CD4-positive, CD25-positive, alpha-beta regulatory T cell (primary cell): ENCODE measurements around the gene ITFG1. TPM values are rescaled to one million over a fixed set of nuclear protein-coding genes. Genes with fewer than 3 reads are reported as not detected.

Experiments
- ATAC-seq, 2 donors: fragments of 150-1000 bp; cut with Tn5 transposase; one replicate each; pipeline ENCODE4 v1.10.0; 2021; ENCODE audit warnings: low read depth in 2 of 2, moderate number of reproducible peaks in 2 of 2, moderate library complexity in 1 of 2
- DNase-seq, 3 donors: peaks; one replicate each; pipeline versions ENCODE4 v3.0.0 to v3.0.0-alpha.2; 2012 to 2022; ENCODE audit warnings: mixed read lengths in 1 of 3
- H3K27ac ChIP-seq: one replicate; pipeline ENCODE4 v1.7.0; 2013; ENCODE audit warnings: mild to moderate bottlenecking, low read length; ENCODE audit not compliant: insufficient read depth, poor library complexity, severe bottlenecking
- H3K27me3 ChIP-seq: one replicate; pipeline ENCODE4 v1.7.0; 2013; ENCODE audit warnings: low read length; ENCODE audit not compliant: control insufficient read depth, insufficient read depth
- H3K36me3 ChIP-seq: one replicate; pipeline ENCODE4 v1.7.0; 2013; ENCODE audit warnings: mild to moderate bottlenecking, low read length, moderate library complexity; ENCODE audit not compliant: control insufficient read depth, insufficient read depth
- H3K4me1 ChIP-seq: 2 replicates; pipeline ENCODE4 v1.7.0; 2013; ENCODE audit warnings: mild to moderate bottlenecking, low read length; ENCODE audit not compliant: insufficient read depth, control insufficient read depth, poor library complexity, severe bottlenecking
- H3K4me3 ChIP-seq: one replicate; pipeline ENCODE4 v1.7.0; 2013; ENCODE audit warnings: low read depth, mild to moderate bottlenecking, low read length, moderate library complexity
- H3K9me3 ChIP-seq, 2 experiments: 1 replicate in 1 of 2; 2 replicates in 1 of 2; pipeline ENCODE4 v1.7.0; 2013; ENCODE audit warnings: low read length in 2 of 2, mild to moderate bottlenecking in 1 of 2, moderate library complexity in 1 of 2; ENCODE audit not compliant: control insufficient read depth in 2 of 2
- H3K27ac Mint-ChIP-seq, 3 donors: one replicate each; pipeline ENCODE4 v1.8.0; 2020 to 2022; ENCODE audit warnings: mild to moderate bottlenecking in 3 of 3, mixed read lengths in 3 of 3, moderate library complexity in 2 of 3
- H3K27me3 Mint-ChIP-seq: one replicate; pipeline ENCODE4 v1.8.0; 2022; ENCODE audit warnings: mild to moderate bottlenecking, mixed read lengths
- H3K36me3 Mint-ChIP-seq: one replicate; pipeline ENCODE4 v1.8.0; 2020; ENCODE audit warnings: mixed read lengths
- H3K4me1 Mint-ChIP-seq, 4 donors: one replicate each; pipeline ENCODE4 v1.8.0; 2020 to 2022; ENCODE audit warnings: mixed read lengths in 4 of 4, mild to moderate bottlenecking in 1 of 4
- H3K4me3 Mint-ChIP-seq, 4 donors: one replicate each; pipeline ENCODE4 v1.8.0; 2020 to 2022; ENCODE audit warnings: mild to moderate bottlenecking in 4 of 4, mixed read lengths in 4 of 4, moderate library complexity in 3 of 4
- H3K9me3 Mint-ChIP-seq, 7 donors: one replicate each; pipeline ENCODE4 v1.8.0; 2020 to 2022; ENCODE audit warnings: mixed read lengths in 7 of 7, mild to moderate bottlenecking in 3 of 7, moderate library complexity in 2 of 7
- polyA plus RNA-seq, 4 donors: library from polyadenylated mRNA; unstranded; fragments of 300-500 nt; fragmentation: Illumina TruSeq; gene quantifications; one replicate each; pipeline ENCODE4 v1.2.3, GENCODE V29; 2021
- total RNA-seq: library from RNA; stranded (reverse); gene quantifications from one replicate; pipeline ENCODE4 v1.2.3, GENCODE V29; 2022

ITFG1 gene
- total and polyA plus RNA-seq, 5 donors from 2014 or later: 30.1 to 47.6 (median 35.9) TPM

DNA sequence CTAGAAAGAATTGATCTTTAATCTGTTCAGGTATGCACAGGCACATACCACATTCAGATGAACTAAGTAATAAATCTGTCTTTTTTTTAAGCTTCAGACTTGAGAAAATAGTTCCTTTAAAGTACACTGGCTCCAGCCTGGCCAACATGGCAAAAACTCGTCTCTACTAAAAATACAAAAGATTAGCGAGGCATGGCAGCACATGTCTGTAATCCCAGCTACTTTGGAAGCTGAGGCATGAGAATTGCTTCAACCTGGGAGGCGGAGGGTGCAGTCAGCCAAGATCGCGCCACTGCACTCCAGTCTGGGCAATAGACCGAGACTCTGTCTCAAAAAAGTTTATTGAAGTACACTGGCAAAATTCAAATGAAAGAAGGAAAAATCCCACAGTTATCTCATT is 206.1 kb downstream of the ITFG1 start:
- Histone ChIP-seq H3K36me3 (peaks cover 10% of the 10 kb centered on the region), H3K4me3 (no peak overlapping the region), H3K27ac (no peak overlapping the region), H3K4me1 (no peaks in the 10 kb centered on the region), H3K27me3 (no peaks in the 10 kb centered on the region), H3K9me3 (no peaks in the 10 kb centered on the region)
- ATAC-seq: no peak
- Mint-ChIP-seq H3K4me1 (peaks cover 0 to 7% (median 0%) of the 10 kb centered on the region in 4 donors), H3K27ac (no peak overlapping the region), H3K27me3 (no peaks in the 10 kb centered on the region), H3K9me3 (no peaks in the 10 kb centered on the region), H3K36me3 (peaks cover 49% of the 10 kb centered on the region), H3K4me3 (no peak overlapping the region)
- DNase-seq: no peak

DNA sequence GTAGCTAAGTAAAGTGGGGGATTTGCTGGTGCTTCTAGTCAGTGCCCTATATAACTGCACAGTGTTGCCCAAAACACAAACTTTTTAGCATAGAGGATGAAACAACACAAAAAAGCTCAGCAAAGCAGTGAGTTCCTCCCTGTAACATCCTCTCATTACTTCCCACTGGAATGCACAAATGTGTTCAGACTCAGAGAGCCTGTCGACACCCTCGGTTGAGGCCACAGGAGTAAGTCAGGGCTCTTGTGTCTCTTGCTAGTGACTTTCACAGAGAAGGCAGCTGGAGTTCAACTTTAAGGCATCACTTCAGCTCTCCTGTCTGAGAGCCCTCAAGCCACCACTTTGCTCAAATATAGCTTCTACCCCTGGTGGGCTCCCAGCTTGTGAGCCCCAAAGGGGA is 209.9 kb downstream of the ITFG1 start:
- H3K27ac Mint-ChIP-seq: peak overlapping the region in 1 of 3 donors; percentile 32

DNA sequence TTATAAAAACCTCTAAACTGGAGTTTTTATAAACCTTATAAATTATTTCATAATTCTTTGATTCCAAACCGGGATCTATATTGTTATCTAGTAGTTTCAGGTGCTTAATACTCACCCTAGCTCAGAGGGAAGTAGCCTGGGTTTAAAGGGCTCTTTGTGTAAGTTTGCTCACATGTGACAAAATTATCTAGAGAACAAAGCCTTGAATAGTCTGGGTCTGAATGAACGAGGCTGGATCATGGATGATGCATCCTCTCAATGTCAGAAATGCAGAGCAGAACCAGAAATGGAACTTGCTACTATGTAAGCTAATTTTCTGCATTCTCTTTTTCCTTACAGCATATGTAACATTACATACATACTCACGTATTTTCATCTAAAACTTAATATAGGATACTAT is 213.2 kb downstream of the ITFG1 start:
- Histone ChIP-seq H3K4me3 (no peak overlapping the region), H3K4me1 (no peaks in the 10 kb centered on the region), H3K27ac (no peak overlapping the region), H3K27me3 (no peaks in the 10 kb centered on the region), H3K36me3 (peaks cover 2% of the 10 kb centered on the region), H3K9me3 (no peaks in the 10 kb centered on the region)
- peaks cover 30% of the 10 kb centered on the region for H3K36me3 Mint-ChIP-seq
- no peaks in the 10 kb centered on the region for H3K9me3 Mint-ChIP-seq
- no peak for DNase-seq
- H3K27me3 Mint-ChIP-seq: no peaks in the 10 kb centered on the region
- H3K4me1 Mint-ChIP-seq: peaks cover 0 to 5% (median 2%) of the 10 kb centered on the region in 4 donors
- no peak for ATAC-seq
- no peak overlapping the region for H3K4me3 Mint-ChIP-seq
- peak overlapping the region in 1 of 3 donors; percentile 12 for H3K27ac Mint-ChIP-seq

More for the DNA sequence above, 209.9 kb downstream of the ITFG1 start:
- no peak for ATAC-seq
- Mint-ChIP-seq H3K9me3 (no peaks in the 10 kb centered on the region), H3K4me3 (no peak overlapping the region), H3K27me3 (no peaks in the 10 kb centered on the region), H3K4me1 (peaks cover 0 to 5% (median 2%) of the 10 kb centered on the region in 4 donors), H3K36me3 (peaks cover 38% of the 10 kb centered on the region)
- Histone ChIP-seq H3K4me3 (no peak overlapping the region), H3K4me1 (no peaks in the 10 kb centered on the region), H3K27ac (no peak overlapping the region), H3K36me3 (peaks cover 2% of the 10 kb centered on the region), H3K27me3 (no peaks in the 10 kb centered on the region), H3K9me3 (no peaks in the 10 kb centered on the region)
- no peak for DNase-seq

DNA sequence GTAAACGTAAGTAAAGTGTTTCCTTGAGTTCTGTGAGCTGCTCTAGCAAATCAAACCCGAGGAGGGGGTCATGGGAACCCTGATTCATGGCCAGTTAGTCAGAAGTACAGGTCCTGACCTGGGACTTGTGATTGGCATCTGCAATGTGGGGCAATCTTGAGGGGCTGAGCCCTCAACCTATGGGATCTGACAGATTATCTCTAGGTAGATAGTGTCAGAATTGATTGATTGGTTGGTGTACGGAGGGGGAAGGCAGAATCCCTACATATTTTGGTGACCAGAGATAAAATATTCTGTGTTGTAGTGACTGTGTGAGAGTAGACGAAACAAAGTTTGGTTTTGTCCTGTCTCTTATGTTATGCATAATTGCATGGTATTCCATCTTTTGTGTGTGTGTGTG is 216.7 kb downstream of the ITFG1 start:
- Histone ChIP-seq H3K27ac (no peak overlapping the region), H3K9me3 (no peaks in the 10 kb centered on the region), H3K4me3 (no peak overlapping the region), H3K27me3 (no peaks in the 10 kb centered on the region), H3K36me3 (no peaks in the 10 kb centered on the region), H3K4me1 (no peaks in the 10 kb centered on the region)
- DNase-seq: no peak
- H3K4me1 Mint-ChIP-seq: peaks cover 0 to 4% (median 0%) of the 10 kb centered on the region in 4 donors
- no peak overlapping the region for H3K4me3 Mint-ChIP-seq
- H3K27me3 Mint-ChIP-seq: no peaks in the 10 kb centered on the region
- ATAC-seq: no peak
- no peaks in the 10 kb centered on the region for H3K9me3 Mint-ChIP-seq
- H3K27ac Mint-ChIP-seq: peak overlapping the region in 1 of 3 donors; percentile 36
- peaks cover 34% of the 10 kb centered on the region for H3K36me3 Mint-ChIP-seq

DNA sequence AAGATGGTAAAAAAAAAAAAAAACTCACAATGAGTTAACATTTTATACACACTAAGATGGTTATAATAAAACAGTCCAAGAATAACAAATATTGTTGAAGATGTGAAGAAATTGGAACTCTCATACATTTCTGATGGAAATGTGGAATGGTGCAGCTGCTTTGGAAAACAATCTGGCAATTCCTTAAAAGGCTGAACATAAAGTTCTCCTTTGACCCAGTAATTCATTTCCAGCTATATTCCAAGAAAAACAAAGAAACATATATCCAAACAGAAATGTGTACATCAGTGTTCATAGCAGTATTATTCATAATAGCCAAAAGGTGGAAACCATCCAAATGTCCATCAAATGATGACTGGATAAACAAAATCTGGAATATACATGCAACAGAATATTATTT is 219.8 kb downstream of the ITFG1 start:
- H3K27ac ChIP-seq: no peak overlapping the region
- no peak overlapping the region for H3K4me3 ChIP-seq
- Mint-ChIP-seq H3K27ac (no peak overlapping the region), H3K4me3 (no peak overlapping the region), H3K36me3 (peaks cover 34% of the 10 kb centered on the region), H3K27me3 (no peaks in the 10 kb centered on the region), H3K9me3 (no peaks in the 10 kb centered on the region), H3K4me1 (peaks cover 0 to 1% (median 0%) of the 10 kb centered on the region in 4 donors)
- no peaks in the 10 kb centered on the region for H3K27me3 ChIP-seq
- H3K36me3 ChIP-seq: no peaks in the 10 kb centered on the region
- DNase-seq (no peak), ATAC-seq (no peak)
- no peaks in the 10 kb centered on the region for H3K4me1 ChIP-seq
- H3K9me3 ChIP-seq: no peaks in the 10 kb centered on the region

DNA sequence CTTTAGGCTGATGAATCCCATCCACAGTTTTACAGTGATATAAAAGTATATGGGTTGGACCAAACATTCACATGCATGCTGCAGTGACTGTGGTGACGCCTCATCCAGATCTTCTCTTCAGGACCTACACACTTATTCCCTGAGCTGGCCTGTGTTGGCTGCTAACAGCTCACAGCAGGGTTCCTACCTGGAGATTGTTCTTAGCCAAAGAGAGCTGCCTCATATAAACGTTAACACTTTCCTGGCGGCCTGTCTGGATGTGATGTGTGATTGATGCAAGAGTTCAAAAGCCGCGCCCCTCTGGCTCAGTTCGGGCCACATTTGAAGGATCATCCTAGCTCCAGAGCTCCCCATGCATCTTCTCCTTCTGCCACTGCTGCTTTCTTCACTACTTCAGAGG is 224.1 kb downstream of the ITFG1 start:
- Mint-ChIP-seq H3K27ac (no peak overlapping the region), H3K4me1 (peaks cover 0 to 19% (median 4%) of the 10 kb centered on the region in 4 donors), H3K27me3 (no peaks in the 10 kb centered on the region), H3K4me3 (no peak overlapping the region), H3K9me3 (peaks cover 0 to 7% (median 0%) of the 10 kb centered on the region in 7 donors), H3K36me3 (peaks cover 51% of the 10 kb centered on the region)
- no peaks in the 10 kb centered on the region for H3K27me3 ChIP-seq
- no peak for DNase-seq
- ATAC-seq: no peak
- H3K4me3 ChIP-seq: no peak overlapping the region
- H3K4me1 ChIP-seq: no peaks in the 10 kb centered on the region
- no peak overlapping the region for H3K27ac ChIP-seq
- H3K36me3 ChIP-seq: peaks cover 6% of the 10 kb centered on the region
- no peaks in the 10 kb centered on the region for H3K9me3 ChIP-seq

DNA sequence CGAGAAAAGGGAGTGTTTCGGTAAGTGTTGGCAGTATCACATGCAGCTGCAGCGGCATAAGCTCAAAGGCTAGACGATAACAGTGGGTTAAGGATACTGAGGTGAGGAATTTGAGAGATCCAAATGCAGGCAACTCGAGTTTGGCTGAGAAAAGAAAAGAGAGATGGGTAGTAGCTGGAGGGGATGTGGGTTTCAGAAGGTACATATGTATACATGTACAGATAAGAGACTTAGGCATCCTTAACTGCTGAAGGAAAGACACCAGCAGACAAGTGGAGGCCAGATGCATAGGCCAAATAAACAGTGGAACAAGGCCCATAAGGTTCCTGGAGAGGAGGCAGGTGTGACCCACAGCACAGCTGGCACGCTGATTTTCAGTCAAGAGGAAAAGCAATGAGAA is 230.6 kb downstream of the ITFG1 start:
- H3K4me1 ChIP-seq: no peaks in the 10 kb centered on the region
- no peak overlapping the region for H3K4me3 ChIP-seq
- Mint-ChIP-seq H3K4me1 (peaks cover 0 to 14% (median 6%) of the 10 kb centered on the region in 4 donors), H3K36me3 (peaks cover 63% of the 10 kb centered on the region), H3K9me3 (peaks cover 0 to 2% (median 0%) of the 10 kb centered on the region in 7 donors), H3K27me3 (no peaks in the 10 kb centered on the region), H3K4me3 (no peak overlapping the region), H3K27ac (peak overlapping the region in 1 of 3 donors; percentile 11)
- H3K36me3 ChIP-seq: peaks cover 8% of the 10 kb centered on the region
- ATAC-seq (no peak), DNase-seq (no peak)
- H3K9me3 ChIP-seq: no peaks in the 10 kb centered on the region
- no peaks in the 10 kb centered on the region for H3K27me3 ChIP-seq
- no peak overlapping the region for H3K27ac ChIP-seq
